ENCODE measurements around the gene SCYL2.

Gene SCYL2

GRCh38 chr12:100372853-100373640 is 106.1 kb downstream of the SCYL2 start:
- H3K4me1 ChIP-seq: no peaks in the 10 kb centered on the region
- no peak for DNase-seq
- no peaks in the 10 kb centered on the region for H3K36me3 ChIP-seq
- H3K27ac ChIP-seq: no peak overlapping the region
- no peaks in the 10 kb centered on the region for H3K27me3 ChIP-seq
- no peak overlapping the region for H3K4me3 ChIP-seq
- no peak for TF ChIP-seq CTCF (IDR thresholded peaks at IDR 0.05)
- H3K9me3 ChIP-seq: no peaks in the 10 kb centered on the region
- intact Hi-C loops (cut with DNase I; ENCODE audit: low total_unique reads): no loop called here

- Histone ChIP-seq H3K9me3 (no peaks in the 10 kb centered on the region), H3K4me3 (no peak overlapping the region), H3K36me3 (no peaks in the 10 kb centered on the region), H3K27ac (no peak overlapping the region), H3K27me3 (no peaks in the 10 kb centered on the region), H3K4me1 (no peaks in the 10 kb centered on the region)
- no peak for TF ChIP-seq CTCF (IDR thresholded peaks at IDR 0.05)
- peak in 1 of 2 donors; percentile 58 for DNase-seq
- intact Hi-C loops (cut with DNase I; ENCODE audit: low total_unique reads): no loop called here
Measured at GRCh38 chr12:100375038-100375735, 108.2 kb downstream of the SCYL2 start.

GRCh38 chr12:100376161-100376560 is 109.2 kb downstream of the SCYL2 start:
- H3K27me3 ChIP-seq: no peaks in the 10 kb centered on the region
- intact Hi-C loops (cut with DNase I; ENCODE audit: low total_unique reads): no loop called here
- DNase-seq: no peak

GRCh38 chr12:100381379-100381778 is 114.4 kb downstream of the SCYL2 start:
- intact Hi-C loops (cut with DNase I; ENCODE audit: low total_unique reads): no loop called here
- Histone ChIP-seq H3K4me1 (no peaks in the 10 kb centered on the region), H3K27me3 (no peaks in the 10 kb centered on the region), H3K4me3 (no peak overlapping the region), H3K27ac (no peak overlapping the region), H3K9me3 (no peaks in the 10 kb centered on the region), H3K36me3 (no peaks in the 10 kb centered on the region)
- TF ChIP-seq CTCF (IDR thresholded peaks at IDR 0.05): no peak
- no peak for DNase-seq

More at GRCh38 chr12:100376161-100376560, 109.2 kb downstream of the SCYL2 start:
- Histone ChIP-seq H3K27ac (no peak overlapping the region), H3K4me3 (no peak overlapping the region), H3K4me1 (no peaks in the 10 kb centered on the region), H3K36me3 (no peaks in the 10 kb centered on the region), H3K9me3 (no peaks in the 10 kb centered on the region)
- TF ChIP-seq CTCF (IDR thresholded peaks at IDR 0.05): no peak

GRCh38 chr12:100382338-100382737 is 115.4 kb downstream of the SCYL2 start:
- Histone ChIP-seq H3K4me3 (no peak overlapping the region), H3K9me3 (no peaks in the 10 kb centered on the region), H3K4me1 (no peaks in the 10 kb centered on the region), H3K27me3 (no peaks in the 10 kb centered on the region), H3K27ac (no peak overlapping the region), H3K36me3 (no peaks in the 10 kb centered on the region)
- no peak for TF ChIP-seq CTCF (IDR thresholded peaks at IDR 0.05)
- intact Hi-C loops (cut with DNase I; ENCODE audit: low total_unique reads): no loop called here
- DNase-seq: no peak
